Stimulated activated CD4-positive, alpha-beta T cell treated with anti-CD3 and anti-CD28 coated beads, Interleukin-1b, Interleukin-23, amount 100 ng/mL, for 24 hours (primary cell): ENCODE data around the gene GASK1A.
"Not testable (repeated sequence)": the region's sequence is repeated elsewhere in the genome, so short reads cannot be mapped to it uniquely, and the experiment has no call there.

ENCODE experiments used
- DNase-seq, 4 experiments: peaks; one replicate each; pipeline ENCODE4 v3.0.0-alpha.2; 2020; ENCODE audit warnings: low read depth in 4 of 4, low spot score in 1 of 4

GASK1A gene

DNA sequence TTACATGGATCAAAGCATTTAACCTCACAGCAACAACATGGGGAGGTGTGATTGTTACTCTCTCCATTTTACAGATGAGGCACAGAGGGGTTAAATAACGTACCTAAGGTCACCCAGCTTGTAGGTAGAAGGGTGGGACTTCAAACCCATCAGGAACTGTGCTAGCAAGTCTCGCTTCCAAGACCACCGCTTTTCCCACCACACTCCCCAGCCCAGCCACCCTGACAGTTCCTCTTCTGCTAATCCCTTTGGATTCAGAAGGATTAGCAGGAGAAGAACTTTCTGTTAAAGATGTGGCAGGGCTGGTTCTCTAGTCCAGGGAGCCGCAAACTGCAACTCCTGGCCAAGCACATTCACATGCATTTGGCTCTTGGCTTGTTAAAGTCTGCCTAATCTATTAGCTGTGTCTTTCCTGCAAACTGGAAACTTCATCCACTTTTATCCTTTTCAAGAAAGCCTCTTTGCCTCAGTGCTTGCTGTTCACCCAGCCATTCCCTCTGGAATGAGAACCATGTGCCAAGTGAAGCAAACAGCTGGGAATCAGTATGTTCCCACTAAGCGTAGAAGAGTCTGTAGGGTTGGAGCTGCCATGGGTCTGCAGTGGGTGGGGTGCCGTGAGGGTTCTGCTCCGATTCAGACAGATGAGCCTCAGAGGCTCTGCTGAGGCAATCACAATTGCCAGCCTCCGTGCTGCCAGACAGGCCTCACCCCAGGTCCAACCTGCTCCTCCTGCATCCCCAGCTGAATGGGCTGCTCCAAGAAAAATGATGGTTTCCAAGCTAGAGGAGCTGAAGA lies 82.2 kb downstream of the GASK1A start:
- no peak for DNase-seq

DNA sequence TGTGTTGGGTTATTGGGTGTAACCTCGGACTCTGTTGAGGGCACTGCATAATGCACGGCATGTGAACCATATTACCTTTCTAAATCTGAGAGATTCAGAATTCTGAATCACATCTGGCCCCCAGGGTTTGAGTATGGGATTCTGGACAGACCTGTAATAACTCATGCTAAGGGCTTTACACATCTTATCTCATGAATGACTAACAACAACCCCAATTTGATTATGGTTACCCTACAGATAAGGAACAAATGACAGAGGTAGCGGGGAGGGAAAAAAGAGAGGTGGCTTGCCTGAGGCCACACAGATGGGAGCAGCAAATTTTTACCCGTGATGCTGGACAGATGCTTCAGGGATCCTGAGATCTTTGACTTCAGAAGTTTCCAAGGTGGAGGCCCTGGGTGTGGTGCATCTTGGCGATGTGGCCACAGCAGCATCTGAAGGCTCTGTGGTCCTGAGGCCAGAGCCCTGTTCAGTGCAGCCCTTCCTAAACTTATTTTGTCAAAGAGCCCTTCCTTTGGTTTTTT lies 83.0 kb downstream of the GASK1A start:
- DNase-seq = no peak

DNA sequence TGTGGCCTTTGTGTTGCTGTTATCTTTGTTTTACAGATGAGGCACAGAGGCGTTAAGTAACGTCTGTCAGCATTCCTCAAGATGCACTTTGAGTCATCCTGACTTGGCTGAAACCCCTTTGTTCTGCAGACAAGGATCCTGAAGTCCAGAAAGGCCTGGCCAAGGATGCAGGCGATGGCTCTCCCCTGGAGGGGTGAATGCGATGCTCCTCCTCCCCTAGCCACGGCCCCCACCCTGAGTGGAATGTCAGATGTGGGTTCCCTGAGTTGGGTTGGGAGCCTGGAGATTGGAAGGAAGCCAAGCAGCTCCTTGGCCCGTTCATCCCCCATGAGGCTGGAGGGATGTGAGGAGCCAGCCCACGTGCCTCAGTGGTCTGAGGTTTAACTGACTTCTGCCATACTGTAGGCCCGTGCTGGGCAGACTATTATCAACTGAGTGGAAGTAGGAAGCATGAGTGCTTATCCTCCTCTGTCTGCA lies 83.5 kb downstream of the GASK1A start:
- DNase-seq = no peak

DNA sequence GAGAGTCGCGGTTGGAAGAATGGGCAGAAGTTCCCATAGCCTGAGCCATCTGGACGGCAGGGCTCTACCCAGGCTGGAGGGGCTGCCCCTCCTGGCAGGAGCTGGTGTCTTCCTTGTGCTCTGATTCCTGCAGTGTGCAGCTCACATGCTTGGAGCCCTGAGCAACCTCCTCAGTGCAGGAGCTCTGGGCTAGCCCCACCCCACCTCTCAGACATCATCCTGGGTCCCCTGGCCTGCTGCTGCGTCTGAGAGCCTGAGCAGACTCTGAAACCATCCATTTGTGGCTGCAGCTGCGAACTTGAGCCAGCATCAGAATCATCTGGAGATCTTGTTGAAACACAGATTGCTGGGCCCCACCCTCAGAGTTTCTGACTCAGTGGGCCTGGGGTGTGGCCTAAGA lies 84.0 kb downstream of the GASK1A start:
- no peak for DNase-seq

DNA sequence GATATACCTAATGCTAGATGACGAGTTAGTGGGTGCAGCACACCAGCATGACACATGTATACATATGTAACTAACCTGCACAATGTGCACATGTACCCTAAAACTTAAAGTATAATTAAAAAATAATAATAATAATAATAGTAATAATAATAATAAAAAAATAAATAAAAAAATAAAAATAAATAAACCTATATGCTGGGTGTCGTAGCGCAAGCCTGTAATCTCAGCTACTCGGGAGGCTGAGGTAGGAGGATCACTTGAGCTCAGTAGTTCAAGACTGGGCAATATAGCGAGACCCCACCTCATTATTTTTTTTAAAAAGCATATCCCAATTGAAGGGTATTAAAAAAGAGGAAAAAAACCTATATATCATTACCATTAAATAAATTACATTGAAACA lies 91.6 kb downstream of the GASK1A start:
- not testable (repeated sequence) for DNase-seq

DNA sequence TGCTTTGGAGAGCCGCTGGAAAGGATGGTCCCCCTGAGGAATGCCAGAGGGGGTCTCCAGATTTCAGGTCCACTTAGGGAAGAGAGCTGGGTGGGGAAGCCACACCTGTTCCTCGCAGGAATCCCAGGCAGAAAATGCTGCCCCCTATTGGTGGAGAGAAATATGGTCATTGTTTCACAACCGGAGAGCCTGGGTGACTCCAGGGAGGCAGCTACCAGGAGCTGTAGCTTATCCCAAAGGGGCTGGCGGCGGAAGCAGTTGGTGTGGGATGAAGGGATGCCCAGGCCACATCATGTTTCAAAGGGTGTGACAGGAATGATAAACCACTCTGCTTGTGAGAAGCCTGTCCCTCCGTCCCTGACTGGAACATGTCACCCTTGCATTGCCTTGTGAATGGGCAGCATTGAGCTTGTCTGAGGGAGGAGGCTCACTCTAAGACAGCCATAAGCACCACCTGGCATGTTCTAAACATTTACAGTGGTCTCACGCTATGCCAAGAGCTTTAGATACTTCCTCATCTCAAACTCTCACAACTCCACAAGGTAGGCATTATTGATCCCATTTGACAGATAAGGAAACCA lies 92.3 kb downstream of the GASK1A start:
- no peak for DNase-seq

DNA sequence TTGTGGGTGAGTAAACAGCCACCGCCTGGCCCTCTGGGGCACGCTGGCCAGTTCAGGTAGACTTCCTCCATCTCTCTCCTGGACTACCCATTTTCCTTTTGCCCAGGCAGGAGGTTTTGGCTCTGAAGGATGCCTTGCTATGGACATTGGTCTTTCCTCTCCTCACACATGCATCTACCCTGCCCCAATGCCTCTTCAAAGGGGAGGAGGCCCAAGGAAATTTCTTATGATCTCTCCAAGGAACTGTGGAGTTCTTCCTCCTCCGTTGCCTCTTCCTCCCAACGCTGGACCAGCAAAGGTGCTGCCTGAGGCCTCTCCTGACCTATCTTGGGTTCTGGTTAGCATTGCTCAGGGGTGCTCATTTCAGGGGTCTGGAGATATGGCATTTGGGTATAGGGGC lies 93.2 kb downstream of the GASK1A start:
- DNase-seq = no peak

DNA sequence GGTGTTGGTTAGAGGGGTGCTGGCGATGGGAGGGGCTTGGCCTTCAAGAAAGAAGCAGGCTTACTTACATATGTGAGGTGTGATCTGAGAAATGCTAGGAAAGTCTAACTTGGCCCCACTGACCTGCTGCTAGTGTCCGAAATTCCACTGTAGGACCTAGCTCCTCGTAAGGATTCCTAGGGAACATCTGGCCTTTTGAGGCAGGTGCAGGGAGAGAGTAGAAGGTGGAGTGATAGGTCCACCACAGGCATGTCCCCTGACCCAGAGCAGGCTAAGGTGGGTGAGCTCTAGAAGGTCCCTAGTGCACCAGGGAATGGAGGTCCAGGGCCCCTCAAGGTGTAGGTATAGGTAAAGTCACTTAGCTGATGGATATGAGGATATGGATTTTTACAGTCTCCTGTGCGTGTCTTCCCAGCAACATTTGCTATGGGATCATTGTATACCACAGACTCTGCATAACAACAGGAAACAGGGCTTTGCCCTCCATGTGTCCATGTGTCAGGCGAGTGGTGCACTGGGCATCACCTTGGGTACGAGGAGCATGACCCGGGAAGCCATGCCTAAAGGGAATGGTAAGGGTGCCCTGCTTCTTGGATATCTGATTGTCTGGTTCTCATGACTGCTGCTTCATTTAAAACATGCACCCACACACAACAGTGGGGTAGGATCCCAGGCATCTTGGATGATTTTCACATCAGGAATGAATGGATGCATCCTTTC lies 94.2 kb downstream of the GASK1A start:
- no peak for DNase-seq

DNA sequence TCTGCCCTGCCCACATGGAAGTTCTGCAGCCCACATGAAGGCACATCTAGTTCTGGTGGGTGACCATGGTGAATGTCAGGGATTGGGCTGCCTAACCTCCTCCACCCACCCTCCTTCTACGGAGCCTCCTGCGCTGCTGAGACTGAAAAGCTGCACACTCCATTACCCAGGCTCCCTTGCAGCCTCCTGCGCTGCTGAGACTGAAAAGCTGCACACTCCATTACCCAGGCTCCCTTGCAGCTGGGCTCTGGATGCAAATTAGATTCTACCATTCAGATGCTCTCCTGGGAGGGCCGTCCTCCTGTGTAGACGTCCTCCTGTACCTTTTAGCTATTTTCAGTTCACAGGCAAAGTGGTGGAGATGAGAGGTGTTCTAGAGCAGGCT lies 94.7 kb downstream of the GASK1A start:
- DNase-seq = no peak

DNA sequence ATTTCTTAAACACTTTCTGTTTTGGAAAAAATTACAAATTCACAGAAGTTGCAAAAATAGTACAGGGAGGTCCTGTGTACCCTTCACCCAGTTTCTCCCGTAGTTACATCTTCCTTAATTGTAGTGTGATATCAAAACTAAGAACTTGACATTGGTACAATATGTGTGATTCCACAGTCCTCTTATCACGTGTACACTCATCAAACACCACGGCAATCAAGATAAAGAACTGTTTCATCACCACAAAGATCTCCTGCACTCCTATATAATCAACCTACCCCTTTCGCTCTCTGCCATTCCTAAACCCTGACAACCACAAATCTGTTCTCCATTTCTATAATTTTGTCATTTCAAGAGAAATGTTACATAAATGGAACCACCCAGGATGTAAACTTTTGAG lies 95.4 kb downstream of the GASK1A start:
- DNase-seq = no peak

DNA sequence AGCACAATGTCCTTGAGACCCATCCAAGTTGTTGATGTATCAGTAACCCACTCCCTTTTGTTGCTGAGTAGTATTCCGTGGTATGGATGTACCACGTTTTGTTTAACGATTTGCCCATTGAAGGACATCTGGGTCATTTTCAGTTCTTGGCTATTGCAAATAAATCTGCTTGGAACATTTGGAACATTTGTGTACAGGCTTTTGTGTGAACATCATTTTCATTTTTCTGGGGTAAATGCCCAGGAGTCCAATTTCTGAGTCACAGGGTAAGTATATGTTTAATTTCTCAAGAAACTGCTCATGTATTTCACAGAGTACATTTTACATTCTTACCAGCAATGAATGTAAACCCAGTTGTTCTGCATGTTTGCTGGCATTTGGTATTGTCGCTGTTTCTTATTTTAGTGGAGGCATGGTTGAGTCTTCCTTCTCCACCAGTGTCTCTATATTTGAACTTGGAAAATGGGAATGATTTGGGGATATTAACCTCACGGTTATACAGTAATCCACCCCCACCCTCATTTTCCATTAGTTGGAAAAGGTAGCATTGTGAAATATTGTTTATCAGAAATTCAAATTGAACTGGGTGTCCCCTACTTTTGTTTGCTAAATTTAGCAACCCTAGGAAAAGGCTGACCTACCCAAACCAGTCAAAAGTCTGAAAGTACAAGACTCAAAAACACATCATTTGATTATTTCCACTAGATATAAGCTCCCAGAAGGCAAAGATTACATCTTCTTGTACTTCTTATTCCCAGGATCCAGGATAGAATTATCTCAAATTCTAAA lies 96.0 kb downstream of the GASK1A start:
- no peak for DNase-seq

DNA sequence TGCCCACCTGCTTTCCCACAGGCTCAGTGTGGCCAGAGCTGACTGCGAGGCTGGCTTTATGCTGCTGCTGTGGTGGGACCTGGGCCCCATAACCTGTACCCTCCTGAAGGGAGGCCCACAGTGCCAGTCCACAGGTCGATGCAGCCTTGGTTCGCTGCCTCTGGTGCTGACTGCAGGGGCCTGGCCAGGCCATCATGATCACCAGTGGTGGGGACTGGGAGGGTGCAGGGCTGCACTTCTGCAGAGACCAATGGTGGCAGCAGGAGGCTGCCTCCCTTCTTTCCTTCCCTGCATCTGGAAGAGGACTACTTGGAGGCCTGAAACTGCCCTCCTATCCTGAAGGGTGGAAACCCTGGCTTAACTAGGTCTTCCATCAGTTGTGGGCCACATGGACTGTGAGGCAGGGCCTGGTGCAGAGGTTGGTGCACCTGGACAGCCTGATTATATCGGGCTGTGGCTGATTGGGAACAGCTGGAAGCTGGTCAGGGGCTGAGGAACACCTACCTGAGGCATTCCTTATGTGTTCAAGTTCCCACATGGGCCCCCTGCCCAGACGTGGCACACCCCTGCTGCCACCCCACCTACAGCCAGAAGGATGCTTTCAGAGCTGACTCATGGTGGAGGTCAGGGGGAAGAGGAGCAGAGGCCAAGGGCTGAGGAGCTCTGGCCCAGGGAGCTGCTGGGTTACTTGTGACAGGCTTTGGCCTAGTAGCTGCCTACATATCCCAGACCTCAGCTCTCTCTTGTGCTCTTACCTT lies 97.0 kb downstream of the GASK1A start:
- DNase-seq = no peak

DNA sequence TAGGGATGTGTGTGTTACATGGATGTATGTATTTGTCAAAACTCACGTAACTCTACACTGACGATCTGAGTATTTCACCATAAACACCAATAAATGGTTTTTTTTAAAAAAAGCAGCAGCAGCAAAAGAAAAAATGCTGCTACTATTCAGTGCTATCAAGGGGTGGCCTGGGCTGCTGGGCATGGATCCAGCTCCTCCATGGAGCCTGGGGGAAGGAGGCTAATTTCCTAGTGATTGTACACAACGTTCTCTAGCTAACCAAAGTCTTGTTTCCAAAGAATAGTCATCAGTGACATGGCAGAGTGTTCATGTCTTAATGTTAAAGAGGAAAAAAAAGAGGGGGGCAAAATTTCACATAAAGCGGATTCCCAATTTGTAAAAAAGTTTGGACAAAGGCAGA lies 97.7 kb downstream of the GASK1A start:
- no peak for DNase-seq

DNA sequence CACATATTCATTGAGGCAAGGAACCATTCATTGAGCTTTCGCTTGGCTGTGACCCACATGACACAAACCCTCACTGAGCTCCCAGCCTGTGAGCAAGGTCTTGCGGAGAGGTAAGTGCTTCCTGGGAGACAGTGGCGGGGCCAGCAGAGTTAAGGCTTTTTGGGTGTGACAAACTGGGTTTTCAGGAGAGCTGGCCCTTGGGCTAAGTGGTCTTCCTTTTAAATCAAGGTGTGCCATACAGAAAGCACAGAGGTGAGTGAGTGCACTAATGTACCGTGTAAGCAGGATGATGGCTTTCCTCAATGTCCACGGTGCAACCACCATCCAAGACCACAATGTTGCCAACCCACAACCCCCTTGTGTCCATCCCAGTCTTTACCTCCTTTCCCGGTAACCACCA lies 98.2 kb downstream of the GASK1A start:
- DNase-seq = no peak

DNA sequence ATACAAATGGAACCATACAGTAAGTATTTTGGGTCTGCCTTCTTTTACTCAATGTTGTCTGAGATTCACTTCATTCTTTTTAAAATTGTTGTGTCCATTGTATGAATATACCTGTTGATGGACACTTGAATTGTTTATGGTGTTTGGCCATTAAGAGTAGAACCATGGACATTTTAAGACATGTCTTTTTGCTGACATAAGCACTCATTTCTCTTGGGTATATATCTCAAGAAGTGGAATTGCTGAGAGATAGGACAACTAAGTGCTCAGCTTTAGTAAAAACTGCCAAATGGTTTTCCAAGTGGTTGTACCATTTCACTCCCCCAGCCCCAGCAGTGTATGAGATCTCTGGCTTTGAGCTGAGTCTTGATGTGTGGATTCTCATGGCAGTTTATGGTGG lies 98.6 kb downstream of the GASK1A start:
- DNase-seq = no peak

DNA sequence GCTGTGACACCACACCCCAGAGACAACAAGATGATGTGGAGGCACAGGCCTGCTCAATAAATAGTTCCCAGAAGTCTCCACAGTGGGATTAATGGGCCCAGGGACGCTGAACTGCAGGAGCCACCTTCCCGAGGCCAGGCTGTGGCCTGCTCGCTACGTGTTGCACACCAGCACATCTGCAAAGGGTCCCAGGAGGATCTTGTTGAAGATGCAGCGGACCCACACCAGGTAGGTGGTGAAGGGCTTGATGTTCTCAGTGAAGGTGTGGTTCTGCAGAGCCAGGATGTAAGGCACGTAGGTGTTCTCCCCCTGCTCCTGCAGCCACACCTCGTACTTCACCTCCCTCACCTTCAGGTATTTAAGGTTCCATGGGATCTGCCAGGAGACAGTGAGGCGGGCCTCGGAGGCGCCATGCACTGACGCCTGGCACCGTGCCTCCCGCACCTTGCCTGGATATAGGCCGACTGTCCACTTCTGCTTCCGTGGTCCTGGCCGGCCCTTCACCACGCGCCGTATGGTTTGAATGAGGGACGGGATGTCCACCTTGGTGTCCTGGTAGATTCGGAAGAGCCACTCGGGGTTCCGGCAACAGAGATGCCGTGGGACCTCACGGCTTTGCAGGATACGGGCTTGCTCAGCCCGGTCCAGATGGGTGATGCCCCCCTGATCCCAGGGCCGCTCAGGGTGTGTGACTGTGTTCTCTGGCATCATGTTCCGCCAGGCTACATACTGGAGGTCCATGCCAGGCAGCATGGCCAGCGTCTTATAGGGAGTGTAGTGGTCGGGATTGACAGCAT lies 100.6 kb downstream of the GASK1A start:
- DNase-seq = no peak

DNA sequence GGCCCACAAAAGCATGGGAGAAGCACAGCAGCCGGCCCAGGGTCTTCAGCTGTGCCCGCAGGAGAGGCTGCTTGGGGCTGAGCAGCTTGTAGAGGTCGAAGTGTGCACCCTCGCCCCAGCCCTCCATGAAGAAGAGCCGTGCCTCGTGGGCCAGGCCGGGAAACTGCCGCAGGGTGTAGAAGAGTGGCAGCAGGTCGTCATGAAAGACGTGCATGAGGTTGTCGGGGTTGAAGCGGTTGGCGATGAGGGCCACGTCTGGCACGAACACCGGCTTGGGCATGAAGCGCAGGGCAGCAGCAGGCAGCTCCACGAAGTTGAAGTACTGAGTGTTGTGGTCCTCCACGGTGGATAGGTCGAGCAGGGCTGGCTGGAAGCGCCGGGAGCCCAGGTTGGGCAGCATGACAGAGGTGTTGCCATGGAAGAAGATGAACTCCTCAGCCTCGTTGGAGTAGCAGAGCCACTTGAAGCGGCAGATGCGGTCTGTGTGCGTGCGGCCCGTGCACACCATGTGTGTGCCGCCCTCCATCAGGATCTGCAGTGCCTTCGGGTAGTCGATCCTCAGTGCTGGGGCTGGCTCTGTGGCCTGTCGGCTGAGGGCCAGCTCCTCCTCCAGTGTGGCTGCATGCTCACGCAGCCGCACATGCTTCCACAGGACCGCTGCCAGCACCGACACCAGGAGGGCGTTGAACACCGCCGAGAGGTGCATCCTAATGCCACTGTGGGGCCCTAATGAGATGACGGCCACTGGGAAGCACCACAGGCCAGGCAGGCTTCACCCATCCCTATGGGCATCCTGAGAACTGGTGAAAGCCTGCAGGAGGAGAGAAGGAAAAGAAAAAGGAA lies 101.8 kb downstream of the GASK1A start:
- no peak for DNase-seq

DNA sequence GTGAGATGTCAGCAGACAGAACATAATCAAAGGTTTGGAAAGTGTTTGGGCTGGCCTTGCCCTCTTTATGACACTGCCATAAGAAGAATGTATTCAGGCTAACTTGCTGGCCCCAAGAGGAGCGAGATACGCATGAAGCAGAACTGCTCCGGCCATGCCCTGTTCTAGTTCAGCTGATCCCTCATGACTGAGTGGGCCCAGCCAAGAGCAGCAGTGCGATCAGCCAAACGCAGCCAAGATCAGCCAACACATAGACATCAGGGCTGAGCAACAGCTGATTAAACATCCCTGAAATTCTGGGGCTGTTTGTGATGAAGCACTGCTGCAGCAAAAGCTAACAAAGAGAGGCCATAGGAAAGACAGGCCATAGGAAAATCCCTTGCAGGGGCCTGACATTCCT lies 102.7 kb downstream of the GASK1A start:
- no peak for DNase-seq

DNA sequence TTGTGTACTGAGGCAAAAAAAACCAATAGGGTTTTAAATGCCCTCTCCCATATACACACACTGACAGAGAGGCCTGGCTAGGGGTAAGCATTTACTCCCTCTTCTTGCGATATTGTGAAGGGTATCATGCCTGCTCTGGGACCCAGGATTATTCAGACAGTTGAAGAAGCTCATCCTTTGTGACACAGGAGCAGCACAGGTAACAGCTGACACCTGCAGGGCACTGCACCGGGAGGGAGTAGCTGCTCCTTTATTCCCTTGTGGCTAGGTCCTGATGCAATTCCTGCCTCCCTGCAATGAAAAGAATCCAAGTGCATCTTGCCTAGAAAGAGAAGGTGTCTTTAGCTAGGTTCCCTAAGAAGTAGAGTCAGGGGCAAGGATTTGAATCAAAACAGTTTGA lies 103.3 kb downstream of the GASK1A start:
- DNase-seq = no peak
